ENCODE measurements around the gene MCC.

GRCh38 chr5:113255105-113255504 is 233.1 kb downstream of the MCC start:
- TF ChIP-seq CTCF (IDR thresholded peaks at IDR 0.05; ENCODE audit: insufficient read depth, low read length, poor library complexity, severe bottlenecking) (no peak), EZH2phosphoT487 (conservative IDR thresholded peaks at IDR 0.05; ENCODE audit: low read length) (no peak)
